Measurements from ENCODE around the gene TBC1D22A. TPM values are rescaled to one million over a fixed set of nuclear protein-coding genes. Genes with fewer than 3 reads are reported as not detected.

Gene TBC1D22A
- total and polyA plus RNA-seq, 2 experiments from 2014 or later: 15.3 to 19.8 TPM

DNA sequence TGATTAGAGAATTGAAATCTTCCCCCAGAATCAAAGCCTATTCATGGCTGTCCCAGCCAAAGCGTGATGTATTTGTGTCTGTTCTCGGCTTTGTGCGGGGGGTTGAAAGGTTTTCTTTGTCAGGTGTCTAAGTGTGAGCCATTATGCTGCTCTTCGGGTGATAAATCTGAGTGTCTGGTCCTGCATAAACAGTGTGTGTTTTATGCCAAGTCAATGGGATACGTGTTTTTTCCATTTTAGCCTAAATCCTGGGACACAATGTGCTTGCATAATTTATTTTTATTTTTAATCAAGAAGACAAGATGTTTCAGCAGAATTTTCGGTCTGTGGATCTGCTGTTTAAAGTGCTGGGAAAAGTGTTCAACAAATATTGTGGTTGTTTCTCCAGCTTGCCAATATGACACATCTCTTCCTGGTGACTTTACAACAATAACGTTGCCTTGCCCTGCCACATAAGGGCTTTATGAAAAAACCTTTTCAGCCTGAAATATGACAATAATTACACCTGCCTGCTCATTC lies 267.8 kb downstream of the TBC1D22A start:
- H3K4me3 ChIP-seq: no peak overlapping the region
- H3K9me3 ChIP-seq (ENCODE audit: low read depth): no peaks in the 10 kb centered on the region
- WGBS (ENCODE audit: low lambda C conversion rate, missing lambda C conversion rate): 60% methylated on average over 7 of the region's 7 CpGs
- H4K20me1 ChIP-seq (ENCODE audit: insufficient read depth, poor library complexity, severe bottlenecking): no peaks in the 10 kb centered on the region
- DNase-seq (ENCODE audit: low spot score): no peak
- H2AFZ ChIP-seq: no peak overlapping the region
- no peaks in the 10 kb centered on the region for H3K9me2 ChIP-seq (replicated peaks; ENCODE audit: insufficient read depth)
- H3K27me3 ChIP-seq: no peaks in the 10 kb centered on the region
- peaks cover 8% of the 10 kb centered on the region for H3K4me1 ChIP-seq (ENCODE audit: insufficient read depth)
- no peaks in the 10 kb centered on the region for H3K36me3 ChIP-seq (replicated peaks; ENCODE audit: insufficient read depth, low read depth)
- TF ChIP-seq EZH2 (IDR thresholded peaks at IDR 0.05; ENCODE audit: borderline replicate concordance) (no peak), EZH2phosphoT487 (IDR thresholded peaks at IDR 0.05; ENCODE audit: low read depth, severe bottlenecking, unreplicated experiment) (no peak)
- TF ChIP-seq, protein P1, sequence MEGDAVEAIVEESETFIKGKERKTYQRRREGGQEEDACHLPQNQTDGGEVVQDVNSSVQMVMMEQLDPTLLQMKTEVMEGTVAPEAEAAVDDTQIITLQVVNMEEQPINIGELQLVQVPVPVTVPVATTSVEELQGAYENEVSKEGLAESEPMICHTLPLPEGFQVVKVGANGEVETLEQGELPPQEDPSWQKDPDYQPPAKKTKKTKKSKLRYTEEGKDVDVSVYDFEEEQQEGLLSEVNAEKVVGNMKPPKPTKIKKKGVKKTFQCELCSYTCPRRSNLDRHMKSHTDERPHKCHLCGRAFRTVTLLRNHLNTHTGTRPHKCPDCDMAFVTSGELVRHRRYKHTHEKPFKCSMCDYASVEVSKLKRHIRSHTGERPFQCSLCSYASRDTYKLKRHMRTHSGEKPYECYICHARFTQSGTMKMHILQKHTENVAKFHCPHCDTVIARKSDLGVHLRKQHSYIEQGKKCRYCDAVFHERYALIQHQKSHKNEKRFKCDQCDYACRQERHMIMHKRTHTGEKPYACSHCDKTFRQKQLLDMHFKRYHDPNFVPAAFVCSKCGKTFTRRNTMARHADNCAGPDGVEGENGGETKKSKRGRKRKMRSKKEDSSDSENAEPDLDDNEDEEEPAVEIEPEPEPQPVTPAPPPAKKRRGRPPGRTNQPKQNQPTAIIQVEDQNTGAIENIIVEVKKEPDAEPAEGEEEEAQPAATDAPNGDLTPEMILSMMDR (IDR thresholded peaks at IDR 0.05; ENCODE audit: poor library complexity): no peak
- no peak overlapping the region for H3K4me2 ChIP-seq
- no peak overlapping the region for H3K27ac ChIP-seq
- no peaks in the 10 kb centered on the region for H3K79me2 ChIP-seq

DNA sequence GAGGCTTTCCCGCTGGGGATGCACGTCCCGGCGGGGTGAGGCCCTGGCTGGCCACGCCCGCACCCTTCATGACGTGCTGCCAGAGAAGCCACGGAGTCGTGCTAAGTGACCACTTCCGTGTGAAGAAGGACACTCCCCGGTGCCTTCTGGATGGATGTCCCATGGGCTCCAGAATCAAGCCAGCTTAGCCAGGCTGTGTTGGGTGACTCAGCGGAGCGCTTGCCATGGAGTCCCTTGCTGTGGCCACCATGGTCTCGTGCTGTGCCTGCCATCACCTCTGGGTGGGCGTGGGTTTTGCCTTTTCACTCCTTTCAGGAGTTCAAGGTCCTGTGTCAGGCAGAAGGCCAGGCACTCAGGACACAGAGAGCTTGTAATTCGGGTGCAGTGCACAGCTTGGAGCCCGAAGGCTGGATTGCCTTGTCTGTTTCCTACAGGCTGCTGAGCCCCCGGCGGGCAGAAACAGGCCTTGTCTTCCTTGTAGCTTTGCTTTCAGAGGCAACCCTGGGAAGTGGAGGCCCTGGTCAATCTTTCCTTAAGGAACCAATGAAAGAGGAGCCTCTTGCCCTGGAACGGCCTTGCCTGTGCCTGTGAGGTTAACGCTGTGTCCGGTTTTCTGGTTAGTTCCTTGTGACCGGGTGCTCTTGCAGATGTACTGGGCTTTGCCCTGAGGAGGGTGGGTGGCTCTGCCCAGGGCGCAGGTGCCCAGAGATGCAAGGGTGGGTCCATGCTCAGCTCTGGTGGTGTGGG lies 268.6 kb downstream of the TBC1D22A start:
- DNase-seq (ENCODE audit: low spot score): no peak
- no peaks in the 10 kb centered on the region for H3K9me3 ChIP-seq (ENCODE audit: low read depth)
- no peaks in the 10 kb centered on the region for H3K9me2 ChIP-seq (replicated peaks; ENCODE audit: insufficient read depth)
- no peak overlapping the region for H3K4me3 ChIP-seq
- H3K27ac ChIP-seq: no peak overlapping the region
- H3K27me3 ChIP-seq: no peaks in the 10 kb centered on the region
- no peak overlapping the region for H2AFZ ChIP-seq
- H3K79me2 ChIP-seq: no peaks in the 10 kb centered on the region
- no peaks in the 10 kb centered on the region for H3K36me3 ChIP-seq (replicated peaks; ENCODE audit: insufficient read depth, low read depth)
- no peaks in the 10 kb centered on the region for H4K20me1 ChIP-seq (ENCODE audit: insufficient read depth, poor library complexity, severe bottlenecking)
- peaks cover 8% of the 10 kb centered on the region for H3K4me1 ChIP-seq (ENCODE audit: insufficient read depth)
- 90% methylated on average over 23 of the region's 24 CpGs for WGBS (ENCODE audit: low lambda C conversion rate, missing lambda C conversion rate)
- TF ChIP-seq, protein P1 (IDR thresholded peaks at IDR 0.05; ENCODE audit: poor library complexity): no peak
- TF ChIP-seq EZH2phosphoT487 (IDR thresholded peaks at IDR 0.05; ENCODE audit: low read depth, severe bottlenecking, unreplicated experiment) (no peak), EZH2 (IDR thresholded peaks at IDR 0.05; ENCODE audit: borderline replicate concordance) (no peak)
- no peak overlapping the region for H3K4me2 ChIP-seq

DNA sequence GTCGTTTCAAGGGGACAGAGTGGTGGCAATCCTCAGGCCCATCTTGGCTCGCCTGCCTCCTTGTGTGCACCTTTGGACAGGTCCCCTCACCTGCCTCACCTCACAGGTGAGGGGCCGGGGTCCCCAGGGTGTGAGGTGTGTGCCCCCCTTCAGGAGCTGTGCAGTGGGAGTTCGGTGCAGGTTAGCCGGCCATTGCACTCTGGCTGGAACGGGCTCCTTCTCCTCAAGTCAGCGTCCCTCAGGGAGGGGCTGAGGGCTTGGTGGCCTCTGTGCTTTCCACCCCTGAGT lies 269.1 kb downstream of the TBC1D22A start:
- Histone ChIP-seq H3K4me3 (no peak overlapping the region), H3K9me2 (replicated peaks; ENCODE audit: insufficient read depth) (no peaks in the 10 kb centered on the region), H4K20me1 (ENCODE audit: insufficient read depth, poor library complexity, severe bottlenecking) (no peaks in the 10 kb centered on the region), H3K36me3 (replicated peaks; ENCODE audit: insufficient read depth, low read depth) (no peaks in the 10 kb centered on the region), H2AFZ (no peak overlapping the region), H3K4me1 (ENCODE audit: insufficient read depth) (peaks cover 8% of the 10 kb centered on the region), H3K27ac (no peak overlapping the region), H3K9me3 (ENCODE audit: low read depth) (no peaks in the 10 kb centered on the region), H3K79me2 (no peaks in the 10 kb centered on the region), H3K4me2 (no peak overlapping the region), H3K27me3 (no peaks in the 10 kb centered on the region)
- no peak for DNase-seq (ENCODE audit: low spot score)
- no peak for TF ChIP-seq EZH2 (IDR thresholded peaks at IDR 0.05; ENCODE audit: borderline replicate concordance)
- TF ChIP-seq EZH2phosphoT487 (IDR thresholded peaks at IDR 0.05; ENCODE audit: low read depth, severe bottlenecking, unreplicated experiment): no peak
- TF ChIP-seq, protein P1 (IDR thresholded peaks at IDR 0.05; ENCODE audit: poor library complexity): no peak
- 93% methylated on average over 7 of the region's 7 CpGs for WGBS (ENCODE audit: low lambda C conversion rate, missing lambda C conversion rate)
